Tibial nerve (tissue), 4 donors: ENCODE data around the gene ASF1B. TPM values are rescaled to one million over a fixed set of nuclear protein-coding genes. Genes with fewer than 3 reads are reported as not detected.

Experiments
- DNase-seq, 2 donors: peaks; one replicate each; pipeline ENCODE4 v3.0.0-alpha.2; 2019; ENCODE audit warnings: low spot score in 2 of 2
- H3K27ac ChIP-seq, 4 donors: fragments of 200-600 bp; sonication (generic) in 3 of 4; one replicate each; pipeline ENCODE4 v1.5.1; 2017 to 2019; ENCODE audit warnings: mild to moderate bottlenecking in 1 of 4
- H3K27me3 ChIP-seq, 2 donors: fragments of 200-600 bp; sonication (generic) in 1 of 2; one replicate each; pipeline versions ENCODE4 v1.5.1 to v1.6.0; 2017 to 2019
- H3K36me3 ChIP-seq, 3 donors: fragments of 200-600 bp; sonication (generic); one replicate each; pipeline ENCODE4 v1.5.1; 2018 to 2019
- H3K4me1 ChIP-seq, 4 donors: fragments of 200-600 bp; sonication (generic) in 3 of 4; one replicate each; pipeline ENCODE4 v1.5.1; 2017 to 2019
- H3K4me3 ChIP-seq, 4 donors: fragments of 200-600 bp; sonication (generic) in 3 of 4; one replicate each; pipeline ENCODE4 v1.5.1; 2017 to 2019; ENCODE audit warnings: mild to moderate bottlenecking in 1 of 4, moderate library complexity in 1 of 4
- H3K9me3 ChIP-seq, 4 donors: fragments of 200-600 bp; sonication (generic) in 3 of 4; one replicate each; pipeline ENCODE4 v1.5.1; 2017 to 2019
- EP300 ChIP-seq, 2 donors: sonication (generic); formaldehyde crosslinking; IDR thresholded peaks; one replicate each; pipeline ENCODE4 v1.6.1; 2017; ENCODE audit warnings: antibody characterized with exemption in 2 of 2, mild to moderate bottlenecking in 1 of 2
- POLR2A ChIP-seq, 2 donors: fragments of 450-650 bp; IDR thresholded peaks; one replicate each; pipeline ENCODE4 v1.6.1; 2017; ENCODE audit warnings: antibody characterized with exemption in 2 of 2, mild to moderate bottlenecking in 2 of 2, moderate library complexity in 2 of 2
- whole genome bisulfite sequencing, 2 donors: methylation state at CpG; one replicate each; pipeline ENCODE4 v1.1.5; 2018; 5-methylcytosine and 5-hydroxymethylcytosine counted together
- total RNA-seq, 4 donors: library from RNA; depleted of rRNA; stranded (reverse); fragments of >200 nt; gene quantifications; one replicate each; pipeline ENCODE4 v1.1.0, GENCODE V29; 2016
- TF ChIP-seq, protein P1 (sequence below), 5 experiments: fragments of 200-600 bp in 3 of 5; fragments of 450-650 bp in 2 of 5; sonication (generic) in 3 of 5; IDR thresholded peaks; one replicate each; pipeline ENCODE4 v1.5.1; 2016 to 2019; ENCODE audit warnings: antibody characterized with exemption in 5 of 5, mild to moderate bottlenecking in 3 of 5, moderate library complexity in 2 of 5

The ASF1B gene
- total RNA-seq, 4 donors from 2014 or later = 0.90 to 2.3 TPM; not detected in 2

DNA sequence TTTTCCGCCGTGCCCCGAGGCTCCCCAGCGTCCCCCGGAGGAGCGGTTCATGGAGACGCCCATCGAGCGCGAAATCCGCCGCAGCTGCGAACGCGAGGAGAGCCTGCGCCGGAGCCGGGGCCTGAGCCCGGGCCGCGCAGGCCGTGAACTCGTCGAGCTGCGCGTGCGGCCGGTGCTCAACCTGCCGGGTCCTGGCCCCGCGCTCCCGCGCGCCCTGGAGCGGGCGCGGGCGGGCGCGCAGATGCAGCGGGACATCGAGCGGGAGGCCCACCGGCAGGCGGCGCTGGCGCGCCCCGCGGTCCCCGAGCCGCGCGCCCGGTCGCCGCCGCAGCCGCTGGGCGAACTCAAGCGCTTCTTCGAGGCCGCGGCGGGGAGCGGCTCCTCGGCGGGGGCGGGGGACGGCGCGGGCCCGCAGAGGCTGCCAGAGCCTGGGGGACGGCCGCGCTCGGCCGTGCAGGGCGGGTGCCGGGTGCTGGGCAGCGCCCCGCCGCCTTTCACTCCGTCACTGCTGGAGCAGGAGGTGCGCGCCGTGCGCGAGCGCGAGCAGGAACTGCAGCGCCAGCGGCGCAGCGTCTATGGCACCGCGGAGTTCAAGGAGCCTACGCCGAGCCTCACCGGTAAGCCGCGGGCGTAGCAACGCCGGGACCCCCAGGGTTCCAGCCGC lies 63.0 kb downstream of the ASF1B start:
- no peaks in the 10 kb centered on the region for H3K27me3 ChIP-seq
- peak in 1 of 2 donors; percentile 39 for DNase-seq
- peaks cover 0 to 44% (median 20%) of the 10 kb centered on the region in 4 donors for H3K4me1 ChIP-seq
- WGBS, 2 donors = 1 to 3% methylated on average over 14 to 92 of the region's 106 CpGs
- no peaks in the 10 kb centered on the region for H3K9me3 ChIP-seq
- peak overlapping the region; percentile 55 to 89 (median 72) for H3K4me3 ChIP-seq
- TF ChIP-seq POLR2A (IDR thresholded peaks at IDR 0.05) (peak; percentile 34 to 47), EP300 (IDR thresholded peaks at IDR 0.05) (peak in 1 of 2 donors; percentile 34)
- TF ChIP-seq, protein P1, sequence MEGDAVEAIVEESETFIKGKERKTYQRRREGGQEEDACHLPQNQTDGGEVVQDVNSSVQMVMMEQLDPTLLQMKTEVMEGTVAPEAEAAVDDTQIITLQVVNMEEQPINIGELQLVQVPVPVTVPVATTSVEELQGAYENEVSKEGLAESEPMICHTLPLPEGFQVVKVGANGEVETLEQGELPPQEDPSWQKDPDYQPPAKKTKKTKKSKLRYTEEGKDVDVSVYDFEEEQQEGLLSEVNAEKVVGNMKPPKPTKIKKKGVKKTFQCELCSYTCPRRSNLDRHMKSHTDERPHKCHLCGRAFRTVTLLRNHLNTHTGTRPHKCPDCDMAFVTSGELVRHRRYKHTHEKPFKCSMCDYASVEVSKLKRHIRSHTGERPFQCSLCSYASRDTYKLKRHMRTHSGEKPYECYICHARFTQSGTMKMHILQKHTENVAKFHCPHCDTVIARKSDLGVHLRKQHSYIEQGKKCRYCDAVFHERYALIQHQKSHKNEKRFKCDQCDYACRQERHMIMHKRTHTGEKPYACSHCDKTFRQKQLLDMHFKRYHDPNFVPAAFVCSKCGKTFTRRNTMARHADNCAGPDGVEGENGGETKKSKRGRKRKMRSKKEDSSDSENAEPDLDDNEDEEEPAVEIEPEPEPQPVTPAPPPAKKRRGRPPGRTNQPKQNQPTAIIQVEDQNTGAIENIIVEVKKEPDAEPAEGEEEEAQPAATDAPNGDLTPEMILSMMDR (IDR thresholded peaks at IDR 0.05) = peak; percentile 30 to 99 (median 96)
- peak overlapping the region; percentile 78 to 96 (median 87) for H3K27ac ChIP-seq
- no peaks in the 10 kb centered on the region for H3K36me3 ChIP-seq

DNA sequence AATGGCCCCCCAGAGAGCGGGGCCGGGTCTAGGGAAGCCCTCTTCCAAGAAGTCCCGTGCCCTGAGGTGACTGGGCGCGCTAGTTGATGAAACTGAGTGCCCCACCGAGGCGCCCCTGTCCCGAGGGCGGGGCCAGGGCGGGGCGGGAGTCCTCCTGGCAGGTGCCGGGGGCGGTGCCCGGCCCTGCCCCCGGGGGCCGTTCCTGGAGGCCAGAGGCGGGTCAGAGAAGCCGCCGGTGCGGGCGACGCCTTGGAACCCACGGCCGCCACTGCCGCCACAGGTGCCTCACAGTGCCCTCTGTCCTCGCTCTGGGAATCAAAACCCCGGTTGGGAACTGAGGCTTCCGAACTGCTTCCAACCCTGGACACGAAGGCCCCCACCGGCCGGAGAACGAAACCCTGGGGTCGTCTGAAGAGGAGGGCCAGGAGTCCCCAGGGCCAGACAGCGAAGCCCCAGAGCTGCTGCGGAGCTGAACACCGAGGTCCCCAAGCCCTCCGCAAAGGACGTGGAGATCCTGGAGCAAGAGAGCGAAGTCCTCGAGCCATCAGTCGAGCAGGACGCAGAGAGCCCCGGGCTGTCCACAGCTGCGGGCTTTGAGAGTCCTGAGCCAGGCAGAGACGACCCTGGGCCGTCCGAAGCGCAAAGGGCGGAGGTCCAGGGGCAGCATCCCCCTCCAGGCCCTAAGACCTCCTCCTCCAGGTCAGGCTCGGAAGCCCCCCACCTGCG lies 63.7 kb downstream of the ASF1B start, which contains the start of gene MISP3:
MISP3 (plus strand) TSS at position 252 of the 726 bp plus-strand sequence. CDS start 524 bp downstream, outside the sequence.
- H3K9me3 ChIP-seq = no peaks in the 10 kb centered on the region
- TF ChIP-seq EP300 (IDR thresholded peaks at IDR 0.05) (no peak), POLR2A (IDR thresholded peaks at IDR 0.05) (no peak)
- TF ChIP-seq, protein P1 (IDR thresholded peaks at IDR 0.05) = no peak
- 2 to 3% methylated on average over 8 to 27 of the region's 51 CpGs for WGBS, 2 donors

DNA sequence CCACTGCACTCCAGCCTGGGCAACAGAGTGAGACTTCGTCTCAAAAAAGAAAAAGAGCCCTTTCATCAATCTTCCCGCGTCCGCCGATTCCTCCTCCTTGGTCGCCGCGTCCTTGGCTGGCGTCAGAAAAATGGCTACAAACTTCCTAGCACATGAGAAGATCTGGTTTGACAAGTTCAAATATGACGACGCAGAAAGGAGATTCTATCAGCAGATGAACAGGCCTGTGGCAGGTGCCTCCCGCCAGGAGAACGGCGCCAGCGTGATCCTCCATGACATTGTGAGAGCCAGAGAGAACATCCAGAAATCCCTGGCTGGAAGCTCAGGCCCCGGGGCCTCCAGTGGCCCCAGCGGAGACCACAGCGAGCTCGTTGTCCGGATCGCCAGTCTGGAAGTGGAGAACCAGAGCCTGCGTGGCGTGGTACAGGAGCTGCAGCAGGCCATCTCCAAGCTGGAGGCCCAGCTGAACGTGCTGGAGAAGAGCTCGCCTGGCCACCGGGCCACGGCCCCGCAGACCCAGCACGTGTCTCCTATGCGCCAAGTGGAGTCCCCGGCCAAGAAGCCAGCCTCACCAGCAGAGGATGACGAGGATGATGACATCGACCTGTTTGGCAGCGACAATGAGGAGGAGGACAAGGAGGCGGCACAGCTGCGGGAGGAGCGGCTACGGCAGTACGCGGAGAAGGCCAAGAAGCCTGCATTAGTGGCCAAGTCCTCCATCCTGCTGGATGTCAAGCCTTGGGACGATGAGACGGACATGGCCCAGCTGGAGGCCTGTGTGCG lies 65.9 kb downstream of the ASF1B start:
- WGBS, 2 donors = 93 to 95% methylated on average over 40 to 43 of the region's 43 CpGs
- H3K9me3 ChIP-seq = no peaks in the 10 kb centered on the region
- no peaks in the 10 kb centered on the region for H3K36me3 ChIP-seq
- H3K4me1 ChIP-seq = peaks cover 0 to 39% (median 19%) of the 10 kb centered on the region in 4 donors
- no peak for DNase-seq
- TF ChIP-seq, protein P1 (IDR thresholded peaks at IDR 0.05) = no peak
- TF ChIP-seq EP300 (IDR thresholded peaks at IDR 0.05) = no peak
- no peak for TF ChIP-seq POLR2A (IDR thresholded peaks at IDR 0.05)
- no peak overlapping the region for H3K27ac ChIP-seq
- H3K4me3 ChIP-seq = no peak overlapping the region
- H3K27me3 ChIP-seq = no peaks in the 10 kb centered on the region

More for the DNA sequence above, 63.7 kb downstream of the ASF1B start, which contains the start of gene MISP3:
- Histone ChIP-seq H3K36me3 (no peaks in the 10 kb centered on the region), H3K27ac (peak within 1 kb of the TSS; percentile 78 to 96 (median 87)), H3K4me1 (peaks cover 0 to 44% (median 20%) of the 10 kb centered on the region in 4 donors), H3K27me3 (no peaks in the 10 kb centered on the region), H3K4me3 (peak within 1 kb of the TSS; percentile 55 to 89 (median 72))
- no peak for DNase-seq

Other genes with a start within 250 kb of the ASF1B start
- gene BRME1, start 230.5 kb downstream of the ASF1B start, total RNA-seq = 1 to 10 TPM in 3 of 4 donors, not detected in 1; 1.5 to 3.3 (median 3.0) TPM
- 10 to 100 TPM; 42.7 to 99.3 (median 56.0) TPM for gene CC2D1A, start 230.4 kb downstream of the ASF1B start, total RNA-seq
- 10 to 100 TPM in 3 of 4 donors, 1 to 10 TPM in 1; 9.4 to 45.7 (median 20.7) TPM for gene PODNL1, start 198.2 kb downstream of the ASF1B start, total RNA-seq
- gene DCAF15, start 184.1 kb downstream of the ASF1B start, total RNA-seq = 10 to 100 TPM; 14.3 to 31.5 (median 19.3) TPM
- gene RFX1, start 130.3 kb downstream of the ASF1B start, total RNA-seq = 1 to 10 TPM; 3.1 to 8.4 (median 6.0) TPM
- not detected for gene RLN3, start 108.4 kb downstream of the ASF1B start, total RNA-seq
- gene IL27RA, start 104.8 kb downstream of the ASF1B start, total RNA-seq = 1 to 10 TPM; 2.4 to 3.5 (median 3.0) TPM
- gene PALM3, start 74.5 kb downstream of the ASF1B start, total RNA-seq = 1 to 10 TPM in 1 of 4 donors, under 1 TPM in 3; 0.30 to 2.7 (median 0.53) TPM
- 1 to 10 TPM; 1.8 to 7.8 (median 7.2) TPM for gene MISP3, start 63.8 kb downstream of the ASF1B start, total RNA-seq
- not detected for gene C19orf67, start 50.8 kb downstream of the ASF1B start, total RNA-seq
- gene SAMD1, start 45.8 kb downstream of the ASF1B start, total RNA-seq = 10 to 100 TPM in 3 of 4 donors, 1 to 10 TPM in 1; 5.9 to 31.4 (median 19.0) TPM
- gene PRKACA, start 18.8 kb downstream of the ASF1B start, total RNA-seq = 10 to 100 TPM; 26.9 to 59.4 (median 41.3) TPM
- 10 to 100 TPM in 2 of 4 donors, 1 to 10 TPM in 2; 8.0 to 17.5 (median 11.2) TPM for gene ADGRL1, start 69.6 kb upstream of the ASF1B start, total RNA-seq
- gene ADGRE5, start 244.9 kb upstream of the ASF1B start, total RNA-seq = 10 to 100 TPM; 22.0 to 40.9 (median 27.7) TPM